H1 (cell line): ENCODE results near the gene AHDC1. TPM values are rescaled to one million over a fixed set of nuclear protein-coding genes. Genes with fewer than 3 reads are reported as not detected.

Experiments
- CTCF ChIA-PET: fragments of 300-600 bp; sonication (Branson Sonifier 250); formaldehyde crosslinking; loops from one replicate; lab custom pipeline; 2021; ENCODE audit not compliant: partially characterized antibody; lab: Charles Lee
- POLR2A ChIA-PET: fragments of 300-600 bp; sonication (Branson Sonifier 250); formaldehyde crosslinking; loops from one replicate; lab custom pipeline; 2021; ENCODE audit warnings: inconsistent platforms; ENCODE audit not compliant: partially characterized antibody; lab: Charles Lee
- DNase-seq, 2 experiments: peaks; one replicate each; pipeline versions ENCODE4 v3.0.0 to v3.0.0-alpha.2; 2010 to 2022; ENCODE audit warnings: low spot score in 2 of 2, low read depth in 1 of 2, mixed read lengths in 1 of 2
- FAIRE-seq: peaks from 2 replicates; lab custom pipeline; 2011; peaks lifted over from hg19 to GRCh38; lab: Jason Lieb, UNC
- H2AFZ ChIP-seq: 2 replicates; pipeline ENCODE4 v1.8.1; 2012; ENCODE audit warnings: low read length, inconsistent platforms
- H2AK5ac ChIP-seq: 2 replicates; pipeline ENCODE4 v1.6.1; 2013; ENCODE audit warnings: low read depth, low read length
- H2BK120ac ChIP-seq: replicated peaks from 2 replicates; pipeline ENCODE3; 2013; ENCODE audit warnings: low read depth, low read length, inconsistent platforms
- H2BK12ac ChIP-seq: 2 replicates; pipeline ENCODE4 v1.6.1; 2013; ENCODE audit warnings: low read depth, low read length
- H2BK15ac ChIP-seq: 2 replicates; pipeline ENCODE4 v1.6.1; 2013; ENCODE audit warnings: low read length
- H2BK20ac ChIP-seq: 2 replicates; pipeline ENCODE4 v1.6.1; 2013; ENCODE audit warnings: low read length
- H2BK5ac ChIP-seq: 2 replicates; pipeline ENCODE4 v1.6.1; 2013; ENCODE audit warnings: low read depth, low read length
- H3K14ac ChIP-seq: 2 replicates; pipeline ENCODE4 v1.6.1; 2013; ENCODE audit warnings: inconsistent platforms; ENCODE audit not compliant: insufficient read length
- H3K18ac ChIP-seq: 2 replicates; pipeline ENCODE4 v1.6.1; 2013; ENCODE audit warnings: low read length; ENCODE audit errors: extremely low read depth
- H3K23ac ChIP-seq: 2 replicates; pipeline ENCODE4 v1.6.1; 2013; ENCODE audit warnings: inconsistent platforms; ENCODE audit not compliant: insufficient read length
- H3K23me2 ChIP-seq: 2 replicates; pipeline ENCODE4 v1.6.1; 2013; ENCODE audit warnings: low read depth, low read length
- H3K27ac ChIP-seq: 2 replicates; pipeline ENCODE4 v1.6.1; 2011; ENCODE audit warnings: low read depth, low read length, inconsistent platforms
- H3K27me3 ChIP-seq, 4 experiments: replicated peaks in 1 of 4; 1 replicate in 1 of 4; 2 replicates in 3 of 4; pipeline versions ENCODE4 v1.6.1 to v1.8.1; 2011 to 2013; ENCODE audit warnings: low read length in 3 of 4, mild to moderate bottlenecking in 3 of 4, inconsistent platforms in 2 of 4, mixed read lengths in 2 of 4, moderate library complexity in 1 of 4; ENCODE audit not compliant: control insufficient read depth in 3 of 4, insufficient read depth in 3 of 4; ENCODE audit errors: extremely low read depth in 1 of 4
- H3K36me3 ChIP-seq, 4 experiments: 2 replicates each; pipeline versions ENCODE4 v1.6.1 to v1.8.1; 2011 to 2013; ENCODE audit warnings: mild to moderate bottlenecking in 4 of 4, low read length in 3 of 4, moderate library complexity in 2 of 4, control low read depth in 1 of 4, inconsistent platforms in 1 of 4; ENCODE audit not compliant: insufficient read depth in 4 of 4, control insufficient read depth in 2 of 4
- H3K4ac ChIP-seq: replicated peaks from 2 replicates; pipeline ENCODE3; 2013; ENCODE audit warnings: low read length, low read depth, mixed read lengths, inconsistent platforms; ENCODE audit not compliant: insufficient read length
- H3K4me1 ChIP-seq, 4 experiments: replicated peaks in 1 of 4; 1 replicate in 1 of 4; 2 replicates in 3 of 4; pipeline versions ENCODE4 v1.6.1 to v1.8.1; 2011 to 2013; ENCODE audit warnings: low read length in 3 of 4, inconsistent platforms in 2 of 4, mixed read lengths in 1 of 4; ENCODE audit not compliant: insufficient read depth in 4 of 4, control insufficient read depth in 3 of 4
- H3K4me2 ChIP-seq, 2 experiments: 2 replicates each; pipeline versions ENCODE4 v1.6.1 to v1.8.1; 2011 to 2013; ENCODE audit warnings: low read depth in 2 of 2, low read length in 2 of 2, control low read depth in 1 of 2, inconsistent platforms in 1 of 2, mild to moderate bottlenecking in 1 of 2; ENCODE audit not compliant: insufficient read depth in 1 of 2
- H3K4me3 ChIP-seq, 4 experiments: fragments of 200-600, 300-600 bp in 1 of 4; sonication (generic), shearing (Covaris generic), sonication (Bioruptor Twin) in 1 of 4; 2 replicates each; pipeline versions ENCODE4 v1.5.1 to v1.8.1; 2011 to 2016; ENCODE audit warnings: low read length in 4 of 4, low read depth in 3 of 4, control low read depth in 2 of 4, inconsistent platforms in 2 of 4, mild to moderate bottlenecking in 2 of 4, mixed read lengths in 1 of 4, moderate library complexity in 1 of 4; ENCODE audit not compliant: insufficient read depth in 2 of 4; ENCODE audit errors: extremely low read depth in 1 of 4
- H3K56ac ChIP-seq: replicated peaks from 2 replicates; pipeline ENCODE3; 2013; ENCODE audit warnings: low read depth, mild to moderate bottlenecking, mixed read lengths, low read length, inconsistent platforms; ENCODE audit not compliant: insufficient read length
- H3K79me1 ChIP-seq: 2 replicates; pipeline ENCODE4 v1.6.1; 2013; ENCODE audit warnings: low read depth, low read length, control low read depth
- H3K79me2 ChIP-seq, 2 experiments: 2 replicates each; pipeline versions ENCODE4 v1.6.1 to v1.8.1; 2012 to 2013; ENCODE audit warnings: low read length in 2 of 2, mild to moderate bottlenecking in 2 of 2, inconsistent platforms in 1 of 2; ENCODE audit not compliant: insufficient read depth in 2 of 2, control insufficient read depth in 1 of 2
- H3K9ac ChIP-seq, 4 experiments: replicated peaks in 1 of 4; 1 replicate in 1 of 4; 2 replicates in 3 of 4; pipeline versions ENCODE4 v1.6.1 to v1.8.1; 2011 to 2013; ENCODE audit warnings: low read depth in 3 of 4, low read length in 3 of 4, control low read depth in 2 of 4, mild to moderate bottlenecking in 2 of 4, moderate library complexity in 2 of 4, inconsistent platforms in 1 of 4; ENCODE audit errors: extremely low read depth in 1 of 4
- H3K9me3 ChIP-seq, 2 experiments: 2 replicates each; pipeline versions ENCODE4 v1.6.1 to v1.8.1; 2012 to 2013; ENCODE audit warnings: mild to moderate bottlenecking in 2 of 2, moderate library complexity in 2 of 2, control low read depth in 1 of 2, inconsistent platforms in 1 of 2, low read depth in 1 of 2, low read length in 1 of 2, mixed read lengths in 1 of 2; ENCODE audit not compliant: insufficient read depth in 2 of 2
- H4K20me1 ChIP-seq, 2 experiments: replicated peaks in 1 of 2; 2 replicates each; pipeline versions ENCODE3 to v1.8.1; 2011 to 2013; ENCODE audit warnings: inconsistent platforms in 2 of 2, low read length in 2 of 2, mild to moderate bottlenecking in 1 of 2; ENCODE audit not compliant: insufficient read depth in 2 of 2, control insufficient read depth in 1 of 2
- H4K5ac ChIP-seq: 2 replicates; pipeline ENCODE4 v1.6.1; 2013; ENCODE audit warnings: low read length, low read depth, mixed read lengths, inconsistent platforms; ENCODE audit not compliant: insufficient read length
- H4K8ac ChIP-seq: 2 replicates; pipeline ENCODE4 v1.8.0; 2013; ENCODE audit warnings: mild to moderate bottlenecking, moderate library complexity, low read length, inconsistent platforms; ENCODE audit not compliant: insufficient read depth; ENCODE audit errors: extremely low read depth
- H4K91ac ChIP-seq: replicated peaks from 2 replicates; pipeline ENCODE3; 2013; ENCODE audit warnings: low read length, mixed read lengths, inconsistent platforms; ENCODE audit not compliant: insufficient read length
- BRCA1 ChIP-seq: IDR thresholded peaks from 2 replicates; pipeline ENCODE4 v1.6.1; 2012; ENCODE audit warnings: low read depth, low read length, improper control_type of control experiment
- CBX5 ChIP-seq: fragments of 300-800, 300-1000 bp; sonication (generic); IDR thresholded peaks from 2 replicates; pipeline ENCODE4 v1.7.1; 2016; ENCODE audit warnings: antibody characterized with exemption, low read length, low read depth
- EGR1 ChIP-seq: IDR thresholded peaks from 2 replicates; pipeline ENCODE4 v1.6.1; 2011; ENCODE audit warnings: low read depth, low read length, borderline replicate concordance
- HDAC2 ChIP-seq, 2 experiments: fragments of 300-600 bp in 1 of 2; sonication (generic) in 1 of 2; IDR thresholded peaks; 2 replicates each; pipeline ENCODE4 v1.6.1; 2011 to 2012; ENCODE audit warnings: low read depth in 2 of 2, low read length in 2 of 2, mild to moderate bottlenecking in 2 of 2, moderate library complexity in 2 of 2, borderline replicate concordance in 1 of 2, inconsistent platforms in 1 of 2
- POLR2A ChIP-seq, 2 experiments: IDR thresholded peaks; 1 replicate in 1 of 2; 2 replicates in 1 of 2; pipeline ENCODE4 v1.6.1; 2011; ENCODE audit warnings: low read depth in 2 of 2, low read length in 2 of 2, mild to moderate bottlenecking in 2 of 2; ENCODE audit errors: control extremely low read depth in 1 of 2
- RAD21 ChIP-seq, 2 experiments: IDR thresholded peaks in 1 of 2; conservative IDR thresholded peaks in 1 of 2; 2 replicates each; pipeline ENCODE4 v1.6.1; 2011; ENCODE audit warnings: low read depth in 2 of 2, low read length in 2 of 2, improper control_type of control experiment in 1 of 2, inconsistent platforms in 1 of 2, mild to moderate bottlenecking in 1 of 2, moderate library complexity in 1 of 2
- RBBP5 ChIP-seq: IDR thresholded peaks from 2 replicates; pipeline ENCODE4 v1.7.1; 2012; ENCODE audit warnings: low read depth, mild to moderate bottlenecking, inconsistent platforms, low read length, moderate library complexity, borderline replicate concordance
- RXRA ChIP-seq: IDR thresholded peaks from 2 replicates; pipeline ENCODE4 v1.6.1; 2011; ENCODE audit warnings: low read depth, mild to moderate bottlenecking, low read length, moderate library complexity; ENCODE audit not compliant: insufficient read depth
- SIRT6 ChIP-seq: IDR thresholded peaks from one replicate; pipeline ENCODE4 v1.7.1; 2012; ENCODE audit warnings: low read length, inconsistent platforms
- SP4 ChIP-seq: IDR thresholded peaks from 2 replicates; pipeline ENCODE4 v1.6.1; 2012; ENCODE audit warnings: low read length, inconsistent platforms
- WGBS, 2 experiments: shearing (Covaris generic) in 1 of 2; methylation state at CpG; one replicate each; pipeline versions ENCODE4 v1.1.6 to v1.1.7; 2013 to 2015; ENCODE audit warnings: low lambda C conversion rate in 2 of 2, mixed read lengths in 2 of 2, inconsistent platforms in 1 of 2, low coverage in 1 of 2, missing lambda C conversion rate in 1 of 2; ENCODE audit not compliant: insufficient replicate concordance in 2 of 2, insufficient coverage in 1 of 2, insufficient read length in 1 of 2; ENCODE audit errors: extremely low coverage in 1 of 2, missing lambda C conversion rate in 1 of 2; 5-methylcytosine and 5-hydroxymethylcytosine counted together
- polyA plus RNA-seq, 7 experiments: library from polyadenylated mRNA; depleted of rRNA in 3 of 7; stranded (reverse) in 5 of 7; unstranded in 2 of 7; fragments of >200 nt in 5 of 7; fragments of 200-250 nt in 2 of 7; gene quantifications; 1 replicate in 5 of 7; 2 replicates in 1 of 7; 4 replicates in 1 of 7; pipeline versions ENCODE4 v1.2.1 to v1.2.3, GENCODE V29; 2011 to 2013; ENCODE audit warnings: missing spikeins in 2 of 7, mixed read lengths in 2 of 7
- total RNA-seq: library from RNA; stranded (reverse); fragmentation: NEBNext Ultra II Directional; extraction: Animal tissue kit (Norgen Biotek cat#: 25700); gene quantifications from 2 replicates; pipeline ENCODE4 v1.2.1, GENCODE V29; 2021

The AHDC1 gene
- total and polyA plus RNA-seq, 2 of the 8 experiments (the other 6 are each of a cell fraction or from before 2014, with no cell fraction given): 4.4 to 35.1 TPM

GRCh38 chr1:27535386-27535785 lies 68.6 kb downstream of the AHDC1 start:
- no peak overlapping the region for H3K27ac ChIP-seq
- H2AK5ac ChIP-seq: no peak overlapping the region
- H2BK120ac ChIP-seq: no peak overlapping the region
- H3K23ac ChIP-seq: no peak overlapping the region
- H3K79me1 ChIP-seq: peaks cover 2% of the 10 kb centered on the region; the same call in 1 of the 2 replicates
- no peaks in the 10 kb centered on the region for H3K79me2 ChIP-seq
- no peak overlapping the region for H4K91ac ChIP-seq
- TF ChIP-seq POLR2A (IDR thresholded peaks at IDR 0.05; ENCODE audit: control extremely low read depth in 1 of 2, low read depth in 2 of 2, low read length in 2 of 2) (no peak), RXRA (no peak), EGR1 (no peak), SP4 (no peak), HDAC2 (IDR thresholded peaks at IDR 0.05; ENCODE audit: borderline replicate concordance in 1 of 2, low read depth in 2 of 2, low read length in 2 of 2) (no peak), RAD21 (IDR thresholded peaks at IDR 0.05 in 1 of 2, conservative IDR thresholded peaks at IDR 0.05 in 1 of 2; ENCODE audit: low read depth in 2 of 2, low read length in 2 of 2) (no peak), RBBP5 (no peak), BRCA1 (no peak), CBX5 (no peak), SIRT6 (no peak)
- H3K4me2 ChIP-seq: no peak overlapping the region
- DNase-seq (no peak), FAIRE-seq (no peak)
- no peaks in the 10 kb centered on the region for H3K9me3 ChIP-seq
- POLR2A ChIA-PET: interaction anchor here (1.0 to 2.2 kb wide), 4 partner anchors 10 to 72 kb away, joined by 3 to 7 read pairs (median 4); no protein-coding TSS in a partner anchor
- peaks cover 12 to 29% (median 20%) of the 10 kb centered on the region in 4 experiments for H3K4me1 ChIP-seq
- no peaks in the 10 kb centered on the region for H3K36me3 ChIP-seq
- 93% methylated on average over 2 of the region's 2 CpGs; no CpG with 5 or more reads in 1 of the 2 experiments for WGBS, 2 experiments
- no peak overlapping the region for H2AFZ ChIP-seq
- H3K14ac ChIP-seq: no peak overlapping the region
- H3K4ac ChIP-seq: no peak overlapping the region
- H3K23me2 ChIP-seq: no peaks in the 10 kb centered on the region
- H4K20me1 ChIP-seq: peaks cover 1 to 9% of the 10 kb centered on the region in 2 experiments
- 0 out of 2 replicates have a peak overlapping the region, but pooled peaks have one; percentile 57 for H2BK20ac ChIP-seq
- H3K18ac ChIP-seq: no peak overlapping the region
- H3K56ac ChIP-seq: no peak overlapping the region
- H2BK5ac ChIP-seq: no peak overlapping the region
- H2BK15ac ChIP-seq: peak overlapping the region; percentile 65; the same call in 1 of the 2 replicates
- CTCF ChIA-PET: interaction anchor here (1.0 to 56.1 kb wide), 6 partner anchors 9 to 122 kb away, joined by 3 to 1807 read pairs (median 434); partner anchors contain the start of gene AHDC1
- H3K27me3 ChIP-seq: no peaks in the 10 kb centered on the region
- H2BK12ac ChIP-seq: no peak overlapping the region
- no peak overlapping the region for H4K5ac ChIP-seq
- no peak overlapping the region for H3K9ac ChIP-seq
- H4K8ac ChIP-seq: no peak overlapping the region
- no peak overlapping the region for H3K4me3 ChIP-seq
